HEK293 (cell line): ENCODE results near the gene DEFB125.

Experiments
- KLF1 ChIP-seq: fragments of 450-650 bp; formaldehyde crosslinking; IDR thresholded peaks from 2 replicates; pipeline ENCODE4 v1.5.1; 2016; ENCODE audit warnings: missing biosample characterization, missing genetic modification characterization
- ZNF138 ChIP-seq: fragments of 450-650 bp; formaldehyde crosslinking; IDR thresholded peaks from 2 replicates; pipeline ENCODE4 v1.5.1; 2016; ENCODE audit warnings: missing biosample characterization, missing genetic modification characterization, borderline replicate concordance
- ZNF654 ChIP-seq: fragments of 450-650 bp; formaldehyde crosslinking; IDR thresholded peaks from 2 replicates; pipeline ENCODE4 v1.5.1; 2016; ENCODE audit warnings: low read depth, missing biosample characterization, missing genetic modification characterization
- TF ChIP-seq, protein P1 (sequence below): fragments of 450-650 bp; formaldehyde crosslinking; IDR thresholded peaks from 2 replicates; pipeline ENCODE4 v1.5.1; 2016; ENCODE audit warnings: missing biosample characterization, missing genetic modification characterization
- TF ChIP-seq, protein P2 (sequence below): fragments of 450-650 bp; formaldehyde crosslinking; IDR thresholded peaks from 2 replicates; pipeline ENCODE4 v1.5.1; 2016; ENCODE audit warnings: missing biosample characterization, missing genetic modification characterization

DNA sequence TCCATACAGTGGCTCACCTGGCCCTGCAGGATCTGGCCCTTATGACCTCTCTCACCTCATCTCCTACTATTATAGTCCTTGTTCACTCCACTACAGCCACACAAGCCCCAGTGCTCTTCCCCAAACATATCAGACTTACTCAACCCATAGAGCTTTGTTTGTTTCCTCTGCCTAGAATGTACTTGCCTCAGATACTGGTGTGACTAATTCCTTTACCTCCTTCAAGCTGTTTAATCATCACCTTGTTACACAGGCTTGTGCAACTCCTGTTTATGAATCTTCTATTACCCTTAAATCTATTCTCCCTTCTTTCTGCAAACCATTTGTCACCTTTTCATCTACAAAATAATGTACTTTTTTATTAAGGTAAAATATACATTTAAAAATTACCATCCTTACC lies 3.2 kb downstream of the DEFB125 start:
- TF ChIP-seq KLF1 (tag by site-specific recombination) (no peak), ZNF138 (tag by site-specific recombination) (no peak), ZNF654 (tag by site-specific recombination) (no peak)
- TF ChIP-seq, protein P1, sequence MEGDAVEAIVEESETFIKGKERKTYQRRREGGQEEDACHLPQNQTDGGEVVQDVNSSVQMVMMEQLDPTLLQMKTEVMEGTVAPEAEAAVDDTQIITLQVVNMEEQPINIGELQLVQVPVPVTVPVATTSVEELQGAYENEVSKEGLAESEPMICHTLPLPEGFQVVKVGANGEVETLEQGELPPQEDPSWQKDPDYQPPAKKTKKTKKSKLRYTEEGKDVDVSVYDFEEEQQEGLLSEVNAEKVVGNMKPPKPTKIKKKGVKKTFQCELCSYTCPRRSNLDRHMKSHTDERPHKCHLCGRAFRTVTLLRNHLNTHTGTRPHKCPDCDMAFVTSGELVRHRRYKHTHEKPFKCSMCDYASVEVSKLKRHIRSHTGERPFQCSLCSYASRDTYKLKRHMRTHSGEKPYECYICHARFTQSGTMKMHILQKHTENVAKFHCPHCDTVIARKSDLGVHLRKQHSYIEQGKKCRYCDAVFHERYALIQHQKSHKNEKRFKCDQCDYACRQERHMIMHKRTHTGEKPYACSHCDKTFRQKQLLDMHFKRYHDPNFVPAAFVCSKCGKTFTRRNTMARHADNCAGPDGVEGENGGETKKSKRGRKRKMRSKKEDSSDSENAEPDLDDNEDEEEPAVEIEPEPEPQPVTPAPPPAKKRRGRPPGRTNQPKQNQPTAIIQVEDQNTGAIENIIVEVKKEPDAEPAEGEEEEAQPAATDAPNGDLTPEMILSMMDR = no peak
- TF ChIP-seq, protein P2, sequence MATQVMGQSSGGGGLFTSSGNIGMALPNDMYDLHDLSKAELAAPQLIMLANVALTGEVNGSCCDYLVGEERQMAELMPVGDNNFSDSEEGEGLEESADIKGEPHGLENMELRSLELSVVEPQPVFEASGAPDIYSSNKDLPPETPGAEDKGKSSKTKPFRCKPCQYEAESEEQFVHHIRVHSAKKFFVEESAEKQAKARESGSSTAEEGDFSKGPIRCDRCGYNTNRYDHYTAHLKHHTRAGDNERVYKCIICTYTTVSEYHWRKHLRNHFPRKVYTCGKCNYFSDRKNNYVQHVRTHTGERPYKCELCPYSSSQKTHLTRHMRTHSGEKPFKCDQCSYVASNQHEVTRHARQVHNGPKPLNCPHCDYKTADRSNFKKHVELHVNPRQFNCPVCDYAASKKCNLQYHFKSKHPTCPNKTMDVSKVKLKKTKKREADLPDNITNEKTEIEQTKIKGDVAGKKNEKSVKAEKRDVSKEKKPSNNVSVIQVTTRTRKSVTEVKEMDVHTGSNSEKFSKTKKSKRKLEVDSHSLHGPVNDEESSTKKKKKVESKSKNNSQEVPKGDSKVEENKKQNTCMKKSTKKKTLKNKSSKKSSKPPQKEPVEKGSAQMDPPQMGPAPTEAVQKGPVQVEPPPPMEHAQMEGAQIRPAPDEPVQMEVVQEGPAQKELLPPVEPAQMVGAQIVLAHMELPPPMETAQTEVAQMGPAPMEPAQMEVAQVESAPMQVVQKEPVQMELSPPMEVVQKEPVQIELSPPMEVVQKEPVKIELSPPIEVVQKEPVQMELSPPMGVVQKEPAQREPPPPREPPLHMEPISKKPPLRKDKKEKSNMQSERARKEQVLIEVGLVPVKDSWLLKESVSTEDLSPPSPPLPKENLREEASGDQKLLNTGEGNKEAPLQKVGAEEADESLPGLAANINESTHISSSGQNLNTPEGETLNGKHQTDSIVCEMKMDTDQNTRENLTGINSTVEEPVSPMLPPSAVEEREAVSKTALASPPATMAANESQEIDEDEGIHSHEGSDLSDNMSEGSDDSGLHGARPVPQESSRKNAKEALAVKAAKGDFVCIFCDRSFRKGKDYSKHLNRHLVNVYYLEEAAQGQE (tag by site-specific recombination) = no peak
